Spinal cord (tissue), 10 donors: ENCODE data around the gene RECQL5. TPM values are rescaled to one million over a fixed set of nuclear protein-coding genes. Genes with fewer than 3 reads are reported as not detected.

Source experiments
- DNase-seq, 6 donors: peaks; one replicate each; pipeline versions ENCODE4 v3.0.0 to v3.0.0-alpha.2; 2013 to 2015; ENCODE audit warnings: low spot score in 6 of 6, low read depth in 4 of 6
- H3K27ac ChIP-seq: one replicate; pipeline ENCODE4 v1.5.1; 2013; ENCODE audit warnings: low read depth, low read length, control low read depth
- H3K27me3 ChIP-seq: one replicate; pipeline ENCODE4 v1.6.1; 2013; ENCODE audit warnings: low read length; ENCODE audit not compliant: control insufficient read depth, insufficient read depth
- H3K36me3 ChIP-seq: one replicate; pipeline ENCODE4 v1.6.1; 2013; ENCODE audit warnings: low read length; ENCODE audit not compliant: control insufficient read depth, insufficient read depth
- H3K4me1 ChIP-seq: one replicate; pipeline ENCODE4 v1.6.1; 2013; ENCODE audit warnings: low read length; ENCODE audit not compliant: control insufficient read depth, insufficient read depth
- H3K4me3 ChIP-seq: one replicate; pipeline ENCODE4 v1.5.1; 2013; ENCODE audit warnings: low read depth, low read length, control low read depth
- H3K9me3 ChIP-seq: one replicate; pipeline ENCODE4 v1.6.1; 2013; ENCODE audit warnings: low read length; ENCODE audit not compliant: control insufficient read depth, insufficient read depth
- WGBS: methylation state at CpG from one replicate; pipeline ENCODE4 v1.1.5; 2013; ENCODE audit warnings: missing lambda C conversion rate; ENCODE audit not compliant: insufficient coverage; 5-methylcytosine and 5-hydroxymethylcytosine counted together
- polyA plus RNA-seq, 2 donors: library from polyadenylated mRNA; unstranded; fragments of 120-200 nt; gene quantifications; one replicate each; pipeline ENCODE4 v1.2.1, GENCODE V29; 2013; ENCODE audit not compliant: insufficient read length in 2 of 2
- total RNA-seq, 2 donors: library from RNA; depleted of rRNA in 1 of 2; stranded (reverse); fragments of 120-200 nt in 1 of 2; fragments of >200 nt in 1 of 2; gene quantifications; one replicate each; pipeline versions ENCODE4 v1.2.3 to v1.2.4, GENCODE V29; 2013 to 2014
- donor health status: healthy.

The RECQL5 gene
- total and polyA plus RNA-seq, 4 donors, result 10.2 to 36.5 (median 28.7) TPM

- WGBS, result 12% methylated on average over 19 of the region's 19 CpGs
- H3K4me1 ChIP-seq, result peaks cover 56% of the 10 kb centered on the region
These were observed 34.0 kb downstream of the RECQL5 start, which contains the start of gene SMIM5 for GRCh38 chr17:75632863-75633485. SMIM5 (plus strand) TSS chr17:75633434; CDS start chr17:75640202, 6,768 bp downstream.

DNA sequence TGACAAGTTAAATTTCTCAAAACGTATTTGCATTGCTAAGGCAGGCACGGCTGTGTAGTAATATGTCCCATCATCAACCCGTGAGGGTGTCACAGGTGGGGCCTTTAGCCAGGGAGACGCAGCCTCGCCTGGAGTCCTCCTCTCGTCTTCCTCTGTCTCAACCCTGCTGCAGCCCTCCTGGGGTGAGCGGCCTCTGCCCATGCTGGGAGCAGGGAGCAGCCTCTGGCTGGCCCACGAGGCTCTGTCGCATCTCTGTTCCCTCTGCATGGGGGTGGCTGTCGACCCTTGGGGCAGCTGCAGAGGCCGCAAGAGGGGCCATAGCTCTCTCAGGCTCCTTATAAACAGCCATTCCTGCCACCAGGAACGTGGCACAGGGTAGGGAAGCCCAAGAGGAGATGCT is 34.5 kb downstream of the RECQL5 start:
- Histone ChIP-seq H3K36me3 (peaks cover 75% of the 10 kb centered on the region), H3K4me1 (peaks cover 52% of the 10 kb centered on the region), H3K9me3 (no peaks in the 10 kb centered on the region), H3K27ac (peak overlapping the region; percentile 96), H3K27me3 (no peaks in the 10 kb centered on the region), H3K4me3 (no peak overlapping the region)
- WGBS, result 78% methylated on average over 12 of the region's 12 CpGs
- DNase-seq, result no peak

More at GRCh38 chr17:75632863-75633485, 34.0 kb downstream of the RECQL5 start, which contains the start of gene SMIM5:
- peak; percentile 53 to 91 (median 62) for DNase-seq
- Histone ChIP-seq H3K36me3 (peaks cover 76% of the 10 kb centered on the region), H3K4me3 (peak within 1 kb of the TSS; percentile 43), H3K9me3 (no peaks in the 10 kb centered on the region), H3K27ac (peak within 1 kb of the TSS; percentile 96), H3K27me3 (no peaks in the 10 kb centered on the region)

DNA sequence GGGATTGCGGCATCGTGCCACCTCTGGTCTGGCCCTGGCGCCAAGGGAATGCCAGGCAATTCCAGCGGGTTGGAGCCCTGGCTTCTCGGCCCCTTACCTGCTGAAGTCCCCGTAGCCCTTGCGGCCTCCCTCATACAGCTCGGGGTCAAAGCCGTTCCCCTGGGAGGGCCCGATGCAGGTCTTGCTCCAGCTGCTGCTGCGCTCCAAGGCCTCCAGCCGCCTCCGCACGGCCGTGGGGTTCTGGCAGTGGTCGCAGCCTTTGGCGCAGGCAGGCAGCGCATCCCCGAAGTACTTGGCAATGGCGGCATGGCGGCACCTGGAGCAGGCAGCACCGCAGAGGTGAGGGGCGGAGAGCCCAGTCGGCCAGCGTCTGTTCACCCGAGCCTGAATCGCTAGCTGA is 35.6 kb downstream of the RECQL5 start:
- Histone ChIP-seq H3K4me1 (peaks cover 44% of the 10 kb centered on the region), H3K4me3 (no peak overlapping the region), H3K27me3 (no peaks in the 10 kb centered on the region), H3K27ac (no peak overlapping the region), H3K36me3 (peaks cover 75% of the 10 kb centered on the region), H3K9me3 (no peaks in the 10 kb centered on the region)
- no peak for DNase-seq
- WGBS, result 95% methylated on average over 27 of the region's 27 CpGs

DNA sequence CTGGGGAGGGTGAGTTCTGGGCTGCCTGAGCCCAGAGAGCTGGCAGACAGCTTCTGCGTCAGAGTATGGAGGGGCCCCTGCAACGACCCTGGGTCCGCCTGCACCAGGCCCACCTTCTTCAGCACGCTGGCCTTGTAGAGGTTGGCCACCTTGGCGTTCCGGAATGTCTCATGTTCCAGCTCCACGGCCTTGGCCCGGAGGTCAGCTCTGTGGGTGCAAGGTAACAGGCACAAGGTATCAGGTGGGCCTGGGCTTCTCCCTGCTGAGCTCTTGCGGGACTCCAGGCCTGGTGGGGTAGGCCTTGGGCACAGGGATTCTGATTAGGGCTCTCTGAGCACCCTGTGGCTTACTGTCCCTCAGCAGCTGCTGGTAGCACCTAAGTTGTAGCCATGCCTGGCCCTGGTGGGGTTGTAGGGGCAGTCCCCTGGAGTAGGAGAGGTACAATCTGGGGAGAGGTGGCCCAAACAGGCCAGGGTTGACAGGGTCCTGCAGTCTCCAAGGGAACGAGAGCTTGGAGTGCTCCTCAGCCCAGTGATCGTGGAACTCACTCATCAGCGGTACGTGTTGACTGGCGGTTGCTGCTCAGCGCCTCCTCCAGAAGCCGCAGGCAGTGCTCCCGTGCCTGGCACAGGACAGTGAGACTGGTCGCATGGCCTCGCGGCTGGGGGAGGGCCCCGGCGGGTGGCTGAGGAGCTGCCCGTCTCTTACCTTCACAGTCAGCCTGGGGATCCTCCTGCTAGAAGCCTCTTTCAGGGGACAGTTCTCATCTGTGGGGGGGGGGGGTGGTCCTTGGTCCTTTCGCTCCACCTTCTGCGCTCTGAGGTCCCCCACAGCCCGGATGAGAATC is 36.7 kb downstream of the RECQL5 start:
- H3K4me1 ChIP-seq, result peaks cover 38% of the 10 kb centered on the region
- WGBS, result 88% methylated on average over 20 of the region's 26 CpGs
- no peak for DNase-seq
- no peaks in the 10 kb centered on the region for H3K9me3 ChIP-seq
- H3K27ac ChIP-seq, result no peak overlapping the region
- peaks cover 76% of the 10 kb centered on the region for H3K36me3 ChIP-seq
- H3K27me3 ChIP-seq, result no peaks in the 10 kb centered on the region
- no peak overlapping the region for H3K4me3 ChIP-seq

- DNase-seq, result no peak
- H3K27ac ChIP-seq, result no peak overlapping the region
- peaks cover 26% of the 10 kb centered on the region for H3K4me1 ChIP-seq
- WGBS, result 83% methylated on average over 14 of the region's 14 CpGs
- peaks cover 78% of the 10 kb centered on the region for H3K36me3 ChIP-seq
- H3K27me3 ChIP-seq, result no peaks in the 10 kb centered on the region
- H3K9me3 ChIP-seq, result no peaks in the 10 kb centered on the region
- no peak overlapping the region for H3K4me3 ChIP-seq
These were observed 37.8 kb downstream of the RECQL5 start for GRCh38 chr17:75629157-75629556.

GRCh38 chr17:75628425-75628824 is 38.5 kb downstream of the RECQL5 start:
- Histone ChIP-seq H3K27me3 (no peaks in the 10 kb centered on the region), H3K4me3 (no peak overlapping the region), H3K4me1 (peaks cover 19% of the 10 kb centered on the region), H3K9me3 (no peaks in the 10 kb centered on the region), H3K27ac (no peak overlapping the region), H3K36me3 (peaks cover 85% of the 10 kb centered on the region)
- 93% methylated on average over 4 of the region's 6 CpGs for WGBS
- no peak for DNase-seq

DNA sequence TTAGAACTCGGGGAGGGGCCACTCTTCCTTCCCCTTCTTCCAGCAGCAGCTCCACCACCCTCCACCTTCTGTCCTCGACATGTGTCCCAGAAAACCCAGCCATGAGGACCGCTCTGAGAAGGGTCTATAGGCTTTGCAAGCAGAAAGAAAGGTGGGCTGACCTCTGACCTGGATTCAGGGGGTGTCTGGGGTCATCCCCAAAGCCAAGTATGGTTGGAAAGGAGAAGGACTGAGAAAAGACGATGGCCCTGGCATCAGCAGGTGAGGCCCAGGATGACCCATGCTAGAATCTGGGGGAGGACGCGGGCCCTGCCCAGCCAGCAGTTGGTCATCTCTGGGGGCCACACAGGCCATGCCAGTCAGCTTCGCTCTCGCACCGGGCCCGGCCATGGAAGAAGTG is 39.9 kb downstream of the RECQL5 start:
- WGBS, result 96% methylated on average over 4 of the region's 10 CpGs
- Histone ChIP-seq H3K27me3 (no peaks in the 10 kb centered on the region), H3K36me3 (peaks cover 87% of the 10 kb centered on the region), H3K4me1 (peaks cover 7% of the 10 kb centered on the region), H3K27ac (no peak overlapping the region), H3K9me3 (no peaks in the 10 kb centered on the region), H3K4me3 (no peak overlapping the region)
- no peak for DNase-seq

DNA sequence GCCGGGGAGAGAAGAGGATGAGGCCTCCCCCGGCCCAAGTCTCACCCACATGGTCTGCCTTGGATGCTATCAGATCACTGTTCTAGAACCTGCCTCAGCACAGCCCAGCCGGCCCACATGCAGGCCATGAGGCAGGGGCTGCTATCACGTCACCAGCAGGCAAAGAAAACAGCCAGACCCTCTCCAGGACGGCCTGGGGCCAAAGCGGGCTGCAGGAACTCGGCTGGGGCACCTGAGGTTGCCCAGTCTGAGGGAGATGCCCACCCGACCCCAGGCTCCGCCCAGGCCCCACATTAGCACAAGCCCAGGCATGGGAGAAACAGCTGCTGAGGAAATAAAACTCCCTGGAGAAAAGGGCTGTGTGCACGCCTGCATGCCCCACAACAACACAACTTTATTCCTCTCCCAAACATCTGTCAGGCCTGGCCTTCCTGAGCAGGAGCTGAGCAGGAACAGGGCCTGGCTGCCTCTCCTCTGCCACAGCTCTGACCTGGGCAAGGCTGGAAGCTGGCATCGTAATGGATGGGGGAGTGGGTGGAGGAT is 40.4 kb downstream of the RECQL5 start:
- no peaks in the 10 kb centered on the region for H3K9me3 ChIP-seq
- peaks cover 7% of the 10 kb centered on the region for H3K4me1 ChIP-seq
- DNase-seq, result no peak
- no peak overlapping the region for H3K4me3 ChIP-seq
- H3K27me3 ChIP-seq, result no peaks in the 10 kb centered on the region
- 88% methylated on average over 10 of the region's 11 CpGs for WGBS
- no peak overlapping the region for H3K27ac ChIP-seq
- peaks cover 86% of the 10 kb centered on the region for H3K36me3 ChIP-seq

- 78% methylated on average over 15 of the region's 15 CpGs for WGBS
- peaks cover 85% of the 10 kb centered on the region for H3K36me3 ChIP-seq
These were observed 41.0 kb downstream of the RECQL5 start for GRCh38 chr17:75625813-75626486.

More at GRCh38 chr17:75625813-75626486, 41.0 kb downstream of the RECQL5 start:
- Histone ChIP-seq H3K27me3 (no peaks in the 10 kb centered on the region), H3K9me3 (no peaks in the 10 kb centered on the region), H3K27ac (no peak overlapping the region), H3K4me3 (no peak overlapping the region), H3K4me1 (peaks cover 7% of the 10 kb centered on the region)
- DNase-seq, result peak in 2 of 6 donors; percentile 41 to 42
